ENCODE results near the gene ADRA2B. TPM values are rescaled to one million over a fixed set of nuclear protein-coding genes. Genes with fewer than 3 reads are reported as not detected.

ADRA2B gene
- polyA plus RNA-seq, 3 donors from 2014 or later = 0.83 TPM; not detected in 2

- H3K27ac Mint-ChIP-seq = peak overlapping the region in 4 of 6 donors; percentile 39 to 73 (median 58)
- H3K4me1 Mint-ChIP-seq = peaks cover 38 to 39% of the 10 kb centered on the region in 2 donors
- H3K4me3 Mint-ChIP-seq = no peak overlapping the region
- no peaks in the 10 kb centered on the region for H3K36me3 Mint-ChIP-seq
- H3K9me3 Mint-ChIP-seq = no peaks in the 10 kb centered on the region
- DNase-seq = no peak
- peaks cover 6 to 12% (median 8%) of the 10 kb centered on the region in 3 donors for H3K27me3 Mint-ChIP-seq (ENCODE audit: low read depth in 3 of 3)
These were observed 38.4 kb upstream of the ADRA2B start for GRCh38 chr2:96154506-96155380.

DNA sequence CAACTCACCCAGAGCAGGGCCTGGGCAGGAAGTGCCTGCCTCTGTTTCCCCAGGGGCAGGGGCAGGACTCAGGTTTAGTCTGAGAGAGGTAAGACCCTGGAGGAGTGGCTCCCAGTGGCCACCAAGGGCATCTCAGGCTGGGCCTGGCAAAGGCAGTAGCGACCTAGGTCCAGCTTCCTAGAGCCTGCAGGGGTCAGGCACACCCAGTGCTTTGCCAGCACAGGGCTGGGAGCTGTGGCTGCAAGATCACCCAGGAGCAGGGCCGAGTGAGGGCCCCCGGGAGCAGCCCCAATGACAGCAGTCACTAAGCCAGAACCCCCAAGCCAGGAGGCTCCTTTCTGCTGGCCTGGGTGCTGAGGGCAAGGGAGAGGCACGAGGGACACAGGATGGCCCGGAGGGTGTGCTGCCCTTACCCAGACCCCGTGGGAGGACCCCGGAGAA is 37.6 kb upstream of the ADRA2B start:
- Mint-ChIP-seq H3K27ac (peak overlapping the region in 3 of 6 donors; percentile 54 to 97 (median 88)), H3K9me3 (no peaks in the 10 kb centered on the region), H3K4me1 (peaks cover 35 to 36% of the 10 kb centered on the region in 2 donors), H3K36me3 (no peaks in the 10 kb centered on the region), H3K27me3 (ENCODE audit: low read depth in 3 of 3) (peaks cover 6 to 8% (median 7%) of the 10 kb centered on the region in 3 donors), H3K4me3 (no peak overlapping the region)
- DNase-seq = no peak

DNA sequence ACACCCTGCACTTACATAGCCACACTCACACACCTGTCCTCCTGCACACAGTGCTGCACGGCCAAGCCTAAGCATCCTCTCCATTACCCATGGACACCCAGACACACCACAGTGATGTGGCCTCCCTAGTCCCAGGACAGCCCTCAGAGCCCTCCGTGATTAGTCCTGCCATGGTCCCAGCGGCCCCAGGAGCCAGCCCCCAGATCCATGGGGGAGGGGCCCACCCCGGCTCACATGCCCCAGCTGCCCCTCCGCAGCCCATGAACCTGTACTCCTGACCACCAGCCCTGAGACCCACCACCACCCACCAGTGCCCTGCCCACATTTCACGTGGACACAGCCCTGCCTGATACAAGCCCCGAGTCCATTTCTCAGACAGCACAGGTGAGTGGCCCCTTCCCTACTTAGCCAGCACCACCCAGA is 36.9 kb upstream of the ADRA2B start:
- Mint-ChIP-seq H3K27ac (peak overlapping the region in 5 of 6 donors; percentile 54 to 97 (median 88)), H3K4me3 (no peak overlapping the region), H3K36me3 (no peaks in the 10 kb centered on the region), H3K4me1 (peaks cover 40 to 41% of the 10 kb centered on the region in 2 donors), H3K9me3 (no peaks in the 10 kb centered on the region), H3K27me3 (ENCODE audit: low read depth in 3 of 3) (peaks cover 8 to 14% (median 10%) of the 10 kb centered on the region in 3 donors)
- DNase-seq = no peak

DNA sequence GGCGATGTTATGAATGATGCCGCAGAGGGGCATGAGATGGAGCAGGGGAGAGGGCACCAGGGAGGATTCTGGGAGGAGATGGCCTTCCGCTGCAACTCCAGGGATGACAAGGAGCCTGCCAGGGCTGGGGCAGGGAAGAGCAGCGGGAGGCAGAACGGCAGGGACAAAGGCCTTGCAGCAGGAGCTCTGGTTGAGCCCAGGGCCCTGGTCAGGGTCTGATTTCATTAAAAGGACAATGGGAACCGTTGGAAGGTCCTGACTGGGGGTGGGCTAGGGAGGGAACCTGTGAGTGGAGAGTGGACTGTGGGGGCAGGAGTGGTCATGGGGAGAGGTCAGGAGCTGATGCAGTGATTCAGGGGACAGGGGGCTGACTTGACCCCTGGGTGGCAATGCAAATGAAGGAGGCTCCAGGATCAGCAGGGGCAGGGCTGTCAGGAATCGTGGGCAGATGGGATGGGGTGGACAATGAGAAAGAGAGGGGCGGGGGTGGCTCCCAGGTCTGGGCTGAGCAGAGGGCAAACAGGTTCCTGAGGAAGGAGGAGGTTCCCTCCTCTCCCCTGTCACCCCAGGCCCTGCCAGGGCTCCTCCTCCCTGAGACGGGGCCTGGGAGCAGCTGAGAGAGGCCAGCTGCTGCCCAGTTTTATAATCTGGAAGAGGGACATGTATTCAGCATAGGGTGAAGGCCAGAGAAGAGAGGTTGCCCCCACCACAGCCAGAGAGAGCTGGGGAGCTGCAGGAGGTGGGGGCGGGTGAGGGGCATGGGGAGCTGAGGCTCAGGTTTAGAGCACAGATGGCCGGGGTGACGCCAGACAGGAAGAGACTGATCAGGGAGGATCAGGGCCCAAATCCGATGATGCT is 36.2 kb upstream of the ADRA2B start:
- peak overlapping the region in 5 of 6 donors; percentile 81 to 99 (median 96) for H3K27ac Mint-ChIP-seq
- peaks cover 8 to 15% (median 12%) of the 10 kb centered on the region in 3 donors for H3K27me3 Mint-ChIP-seq (ENCODE audit: low read depth in 3 of 3)
- peaks cover 39 to 41% of the 10 kb centered on the region in 2 donors for H3K4me1 Mint-ChIP-seq
- no peaks in the 10 kb centered on the region for H3K36me3 Mint-ChIP-seq
- no peak overlapping the region for H3K4me3 Mint-ChIP-seq
- no peak for DNase-seq
- no peaks in the 10 kb centered on the region for H3K9me3 Mint-ChIP-seq

- Mint-ChIP-seq H3K4me3 (no peak overlapping the region), H3K36me3 (no peaks in the 10 kb centered on the region), H3K4me1 (peaks cover 35 to 41% of the 10 kb centered on the region in 2 donors), H3K9me3 (no peaks in the 10 kb centered on the region), H3K27me3 (ENCODE audit: low read depth in 3 of 3) (peaks cover 8 to 13% (median 12%) of the 10 kb centered on the region in 3 donors), H3K27ac (peak overlapping the region in 5 of 6 donors; percentile 81 to 99 (median 97))
- no peak for DNase-seq
These were observed 35.4 kb upstream of the ADRA2B start for GRCh38 chr2:96151595-96152303.

DNA sequence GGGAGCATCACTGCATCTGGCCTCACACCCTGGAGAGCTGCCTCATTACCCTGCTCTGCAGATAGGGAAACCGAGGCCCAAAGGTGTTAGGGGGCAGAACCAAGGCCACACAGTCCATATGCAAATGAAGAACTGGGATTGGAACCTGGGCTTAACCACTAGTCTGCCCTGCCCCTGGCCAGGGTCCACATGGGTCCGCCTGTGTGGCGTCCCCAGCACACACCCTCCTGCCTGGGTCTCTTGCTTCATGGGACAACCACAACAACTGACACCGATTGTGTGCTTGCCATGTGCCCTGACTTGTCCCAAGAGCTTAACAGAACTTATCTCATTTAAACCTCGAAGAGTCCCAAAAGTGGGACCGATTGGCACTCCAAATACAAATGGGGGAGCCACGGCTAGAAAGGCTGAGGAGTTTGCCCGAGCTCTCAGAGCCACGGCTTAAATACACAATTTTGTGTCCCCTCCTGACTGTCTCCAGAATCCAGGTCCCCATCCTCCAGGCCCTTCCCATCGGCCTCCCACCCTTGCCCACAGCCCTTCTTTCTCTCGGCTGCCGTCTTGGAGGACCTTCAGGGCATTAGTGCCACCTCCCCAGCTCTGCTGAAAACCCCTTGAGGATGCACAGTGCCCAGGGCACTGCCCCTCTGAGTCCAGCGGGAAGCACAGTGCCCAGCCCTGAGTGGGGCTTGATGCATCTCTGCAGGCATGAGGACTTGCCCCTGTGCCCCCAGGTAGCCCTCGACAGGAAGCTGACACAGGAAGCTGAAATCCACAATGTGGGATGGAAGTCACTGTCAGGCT is 34.6 kb upstream of the ADRA2B start:
- Mint-ChIP-seq H3K9me3 (no peaks in the 10 kb centered on the region), H3K4me1 (peaks cover 34 to 41% of the 10 kb centered on the region in 2 donors), H3K27me3 (ENCODE audit: low read depth in 3 of 3) (peaks cover 7 to 14% (median 12%) of the 10 kb centered on the region in 3 donors), H3K4me3 (no peak overlapping the region), H3K36me3 (no peaks in the 10 kb centered on the region), H3K27ac (peak overlapping the region; percentile 34 to 99 (median 96))
- DNase-seq = no peak

- peak overlapping the region; percentile 34 to 99 (median 96) for H3K27ac Mint-ChIP-seq
- DNase-seq = no peak
- H3K36me3 Mint-ChIP-seq = no peaks in the 10 kb centered on the region
- H3K4me3 Mint-ChIP-seq = no peak overlapping the region
- peaks cover 37 to 41% of the 10 kb centered on the region in 2 donors for H3K4me1 Mint-ChIP-seq
- H3K27me3 Mint-ChIP-seq (ENCODE audit: low read depth in 3 of 3) = peaks cover 2 to 14% (median 12%) of the 10 kb centered on the region in 3 donors
- H3K9me3 Mint-ChIP-seq = no peaks in the 10 kb centered on the region
These were observed 33.8 kb upstream of the ADRA2B start for GRCh38 chr2:96150007-96150640.

GRCh38 chr2:96148410-96149217 is 32.2 kb upstream of the ADRA2B start:
- Mint-ChIP-seq H3K4me3 (peak overlapping the region; percentile 63 to 82 (median 78)), H3K27me3 (ENCODE audit: low read depth in 3 of 3) (peaks cover 13 to 24% (median 22%) of the 10 kb centered on the region in 3 donors), H3K4me1 (peaks cover 48 to 52% of the 10 kb centered on the region in 2 donors), H3K27ac (peak overlapping the region; percentile 87 to 99 (median 96)), H3K9me3 (no peaks in the 10 kb centered on the region), H3K36me3 (peaks cover 0 to 6% (median 0%) of the 10 kb centered on the region in 3 donors)
- peak; percentile 97 to 99 (median 98) for DNase-seq

DNA sequence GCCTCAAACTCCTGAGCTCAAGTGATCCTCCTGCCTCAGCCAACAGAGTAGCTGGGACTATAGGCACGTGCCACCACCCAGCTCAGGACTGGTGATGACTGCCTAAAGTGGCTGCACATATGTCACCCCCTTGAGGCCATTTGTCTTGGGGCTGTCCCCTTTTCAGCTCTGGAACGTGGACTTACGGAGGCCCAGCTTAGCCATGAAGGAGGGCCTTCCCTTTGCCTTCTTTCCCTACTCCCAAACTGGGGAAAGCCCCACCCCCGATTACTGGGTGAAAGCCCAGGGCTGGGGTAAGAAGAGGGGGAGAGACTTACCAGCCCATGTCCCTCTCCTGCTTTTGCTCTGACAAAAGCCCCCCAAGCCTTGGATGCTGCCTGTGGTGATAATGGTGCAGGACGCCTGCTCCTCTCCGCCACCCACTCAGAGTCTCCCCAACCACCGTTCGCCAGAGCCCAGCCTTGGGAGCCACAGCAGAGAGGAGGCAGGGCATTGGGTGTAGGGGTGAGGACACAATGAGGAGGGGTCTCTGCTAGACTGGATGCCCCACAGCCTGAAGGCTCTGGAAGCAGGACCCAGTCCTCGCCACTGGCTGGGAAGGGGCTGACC is 31.3 kb upstream of the ADRA2B start:
- peaks cover 16 to 29% (median 29%) of the 10 kb centered on the region in 3 donors for H3K27me3 Mint-ChIP-seq (ENCODE audit: low read depth in 3 of 3)
- DNase-seq = peak in 1 of 3 donors; percentile 14
- H3K4me1 Mint-ChIP-seq = peaks cover 57 to 61% of the 10 kb centered on the region in 2 donors
- peaks cover 0 to 11% (median 4%) of the 10 kb centered on the region in 3 donors for H3K36me3 Mint-ChIP-seq
- peak overlapping the region in 4 of 5 donors; percentile 70 to 82 (median 78) for H3K4me3 Mint-ChIP-seq
- peak overlapping the region; percentile 87 to 99 (median 96) for H3K27ac Mint-ChIP-seq
- no peaks in the 10 kb centered on the region for H3K9me3 Mint-ChIP-seq

GRCh38 chr2:96146881-96147592 is 30.7 kb upstream of the ADRA2B start:
- peaks cover 19 to 36% (median 31%) of the 10 kb centered on the region in 3 donors for H3K27me3 Mint-ChIP-seq (ENCODE audit: low read depth in 3 of 3)
- H3K36me3 Mint-ChIP-seq = peaks cover 0 to 13% (median 4%) of the 10 kb centered on the region in 3 donors
- peak overlapping the region; percentile 87 to 99 (median 96) for H3K27ac Mint-ChIP-seq
- H3K9me3 Mint-ChIP-seq = no peaks in the 10 kb centered on the region
- peaks cover 64 to 67% of the 10 kb centered on the region in 2 donors for H3K4me1 Mint-ChIP-seq
- H3K4me3 Mint-ChIP-seq = peak overlapping the region; percentile 42 to 82 (median 75)
- DNase-seq = no peak
